Measurements from ENCODE around the gene ZCCHC3. TPM values are rescaled to one million over a fixed set of nuclear protein-coding genes. Genes with fewer than 3 reads are reported as not detected.

The ZCCHC3 gene
- total RNA-seq, result 6.8 and 10.6 TPM in 2 replicates

GRCh38 chr20:297098-297924 lies at the start of gene ZCCHC3:
TSS of gene ZCCHC3 (plus strand) at chr20:297570. CDS start at chr20:297587, 17 bp downstream.

GRCh38 chr20:257419-257818 lies 40.0 kb upstream of the ZCCHC3 start, which contains the start of gene DEFB132:
TSS of gene DEFB132 (plus strand) at chr20:257724. CDS start at chr20:257779, 55 bp downstream.

GRCh38 chr20:290084-290831 lies 7.1 kb upstream of the ZCCHC3 start, which contains the start of gene C20orf96:
TSS of gene C20orf96 (minus strand) at chr20:290750. CDS start at chr20:290610, 140 bp downstream.

GRCh38 chr20:325045-325888 lies 27.9 kb downstream of the ZCCHC3 start, which contains the start of gene SOX12:
TSS of gene SOX12 (plus strand) at chr20:325552. CDS start at chr20:325925, 373 bp downstream.

GRCh38 chr20:346640-347316 lies 49.4 kb downstream of the ZCCHC3 start, which contains the start of gene NRSN2:
TSS of gene NRSN2 (plus strand) at chr20:347111. CDS start at chr20:349644, 2,533 bp downstream.

Other genes starting within 250 kb of the ZCCHC3 start
- gene DEFB125, start 209.9 kb upstream of the ZCCHC3 start, total RNA-seq, result not detected in 2 replicates
- gene DEFB126, start 155.0 kb upstream of the ZCCHC3 start, total RNA-seq, result not detected in 2 replicates
- gene DEFB127, start 140.1 kb upstream of the ZCCHC3 start, total RNA-seq, result not detected in 2 replicates
- gene DEFB128, start 107.9 kb upstream of the ZCCHC3 start, total RNA-seq, result not detected in 2 replicates
- gene DEFB129, start 70.3 kb upstream of the ZCCHC3 start, total RNA-seq, result not detected in 2 replicates
- not detected in 2 replicates for gene DEFB132, start 39.8 kb upstream of the ZCCHC3 start, total RNA-seq
- 0.65 and 1.2 TPM in 2 replicates for gene C20orf96, start 6.8 kb upstream of the ZCCHC3 start, total RNA-seq
- 3.4 and 4.8 TPM in 2 replicates for gene SOX12, start 28.0 kb downstream of the ZCCHC3 start, total RNA-seq
- gene NRSN2, start 49.5 kb downstream of the ZCCHC3 start, total RNA-seq, result 26.7 and 51.0 TPM in 2 replicates
- 16.3 and 18.1 TPM in 2 replicates for gene TRIB3, start 83.2 kb downstream of the ZCCHC3 start, total RNA-seq
- gene RBCK1, start 110.7 kb downstream of the ZCCHC3 start, total RNA-seq, result 49.4 and 51.7 TPM in 2 replicates
- gene TBC1D20, start 165.0 kb downstream of the ZCCHC3 start, total RNA-seq, result 45.4 and 45.5 TPM in 2 replicates
- 107 and 126 TPM in 2 replicates for gene CSNK2A1, start 246.2 kb downstream of the ZCCHC3 start, total RNA-seq